Inflammatory macrophage treated with lipopolysaccharide for 1 hour (primary cell): ENCODE results near the gene SCNN1G.

ENCODE experiments used
- DNase-seq, 2 donors: peaks; one replicate each; pipeline ENCODE4 v3.0.0-alpha.2; 2020 to 2022

Gene SCNN1G

GRCh38 chr16:23155445-23156049, 27.0 kb upstream of the SCNN1G start:
- no peak for DNase-seq

- no peak for DNase-seq
Measured at GRCh38 chr16:23156110-23156509, 26.4 kb upstream of the SCNN1G start.

- no peak for DNase-seq
Measured at GRCh38 chr16:23156946-23157460, 25.5 kb upstream of the SCNN1G start.

- no peak for DNase-seq
Measured at GRCh38 chr16:23158114-23158513, 24.4 kb upstream of the SCNN1G start.

- DNase-seq = no peak
Measured at GRCh38 chr16:23160082-23160481, 22.5 kb upstream of the SCNN1G start.

- DNase-seq = no peak
Measured at GRCh38 chr16:23160574-23160973, 22.0 kb upstream of the SCNN1G start.

GRCh38 chr16:23163921-23164320, 18.6 kb upstream of the SCNN1G start:
- DNase-seq = peak; percentile 20 to 27

- DNase-seq = no peak
Measured at GRCh38 chr16:23164736-23165135, 17.8 kb upstream of the SCNN1G start.

- DNase-seq = peak in 1 of 2 donors; percentile 10
Measured at GRCh38 chr16:23172583-23172982, 10.0 kb upstream of the SCNN1G start.

- DNase-seq = no peak
Measured at GRCh38 chr16:23172994-23173393, 9.6 kb upstream of the SCNN1G start.

- DNase-seq = no peak
Measured at GRCh38 chr16:23174622-23175021, 7.9 kb upstream of the SCNN1G start.

- DNase-seq = peak; percentile 38 to 51
Measured at GRCh38 chr16:23175651-23176050, 6.9 kb upstream of the SCNN1G start.

- no peak for DNase-seq
Measured at GRCh38 chr16:23181506-23181905, 1.0 kb upstream of the SCNN1G start.

GRCh38 chr16:23182206-23182678, 303 bp upstream of the SCNN1G start:
- peak; percentile 34 to 66 for DNase-seq

- DNase-seq = no peak
Measured at GRCh38 chr16:23183543-23183862, 958 bp downstream of the SCNN1G start.

GRCh38 chr16:23185656-23186055, 3.1 kb downstream of the SCNN1G start:
- no peak for DNase-seq

GRCh38 chr16:23186171-23186570, 3.6 kb downstream of the SCNN1G start:
- no peak for DNase-seq

- DNase-seq = no peak
Measured at GRCh38 chr16:23187341-23187740, 4.8 kb downstream of the SCNN1G start.

- DNase-seq = no peak
Measured at GRCh38 chr16:23188911-23189310, 6.4 kb downstream of the SCNN1G start.

- no peak for DNase-seq
Measured at GRCh38 chr16:23194497-23195221, 12.1 kb downstream of the SCNN1G start.

- DNase-seq = peak; percentile 28 to 31
Measured at GRCh38 chr16:23195366-23195978, 12.9 kb downstream of the SCNN1G start.

GRCh38 chr16:23196539-23196938, 14.0 kb downstream of the SCNN1G start:
- no peak for DNase-seq

GRCh38 chr16:23202166-23202565, 19.6 kb downstream of the SCNN1G start:
- DNase-seq = no peak

- DNase-seq = no peak
Measured at GRCh38 chr16:23206986-23207385, 24.4 kb downstream of the SCNN1G start.
